RWPE1 (cell line): ENCODE data around the gene GPX2.

Experiments
- CTCF ChIA-PET: fragments of 350-600 bp; sonication (Branson Sonifier 250); formaldehyde crosslinking; extraction: SDS; loops from one replicate; lab custom pipeline; 2021; lab: Yijun Ruan, JAX
- POLR2A ChIA-PET: fragments of 400-600 bp; formaldehyde crosslinking; extraction: SDS; loops from one replicate; lab custom pipeline; 2020; ENCODE audit warnings: antibody characterized with exemption; ENCODE audit not compliant: low non-redundant PET; lab: Yijun Ruan, JAX
- DNase-seq: peaks from one replicate; pipeline ENCODE4 v3.0.0; 2012; ENCODE audit warnings: low spot score
- H3K27ac ChIP-seq: fragments of 450-650 bp; 2 replicates; pipeline ENCODE4 v1.5.1; 2017
- CTCF ChIP-seq: fragments of 450-650 bp; conservative IDR thresholded peaks from 2 replicates; pipeline ENCODE4 v1.5.1; 2017; ENCODE audit warnings: low read depth, mild to moderate bottlenecking

The GPX2 gene

DNA sequence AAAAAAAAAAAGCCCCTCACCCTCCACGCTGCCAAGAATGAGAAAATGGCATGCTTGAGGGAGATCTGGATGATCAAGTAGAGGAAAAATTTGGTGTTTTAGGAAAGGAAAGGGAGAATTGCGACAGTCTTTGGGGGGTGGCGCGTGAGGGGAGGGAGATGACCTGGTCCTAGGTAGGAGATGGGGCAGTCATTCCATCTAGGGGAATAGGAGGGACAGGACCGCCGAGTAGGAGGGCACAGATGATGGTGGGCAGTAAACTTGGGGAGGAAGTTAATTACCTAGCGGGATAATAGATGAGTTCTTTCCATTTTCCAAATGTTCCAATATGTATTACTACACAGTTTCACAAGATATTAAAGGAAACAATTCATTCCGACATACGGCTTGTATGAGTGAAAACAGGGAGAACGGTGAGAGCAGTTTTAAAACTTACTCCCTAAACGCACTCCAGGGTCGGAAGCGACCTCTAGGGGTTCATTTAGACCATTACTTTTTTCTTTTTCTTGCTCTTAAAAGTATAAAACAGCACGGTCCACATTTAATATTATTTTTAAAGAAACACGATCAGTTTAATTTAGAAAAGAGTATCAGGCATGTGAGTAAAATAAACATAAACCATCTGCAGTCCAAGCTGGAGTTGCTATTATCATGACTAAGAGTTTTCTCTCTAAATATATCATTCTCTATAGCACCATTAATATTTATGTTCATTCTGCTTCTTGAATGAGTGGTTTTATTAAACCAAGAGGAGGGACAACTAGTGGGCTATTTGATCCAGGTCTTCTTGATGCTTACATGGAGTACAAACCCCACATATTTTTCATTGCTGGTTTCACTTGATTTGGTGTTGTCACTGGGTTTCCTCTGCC is 41.1 kb upstream of the GPX2 start:
- POLR2A ChIA-PET: no interaction called here
- peak; percentile 52 for DNase-seq
- CTCF ChIA-PET: interaction anchor here (1.2 kb wide), 1 partner anchor 36 kb away, joined by 3 read pairs; no protein-coding TSS in a partner anchor
- TF ChIP-seq CTCF: peak; percentile 77
- H3K27ac ChIP-seq: no peak overlapping the region

DNA sequence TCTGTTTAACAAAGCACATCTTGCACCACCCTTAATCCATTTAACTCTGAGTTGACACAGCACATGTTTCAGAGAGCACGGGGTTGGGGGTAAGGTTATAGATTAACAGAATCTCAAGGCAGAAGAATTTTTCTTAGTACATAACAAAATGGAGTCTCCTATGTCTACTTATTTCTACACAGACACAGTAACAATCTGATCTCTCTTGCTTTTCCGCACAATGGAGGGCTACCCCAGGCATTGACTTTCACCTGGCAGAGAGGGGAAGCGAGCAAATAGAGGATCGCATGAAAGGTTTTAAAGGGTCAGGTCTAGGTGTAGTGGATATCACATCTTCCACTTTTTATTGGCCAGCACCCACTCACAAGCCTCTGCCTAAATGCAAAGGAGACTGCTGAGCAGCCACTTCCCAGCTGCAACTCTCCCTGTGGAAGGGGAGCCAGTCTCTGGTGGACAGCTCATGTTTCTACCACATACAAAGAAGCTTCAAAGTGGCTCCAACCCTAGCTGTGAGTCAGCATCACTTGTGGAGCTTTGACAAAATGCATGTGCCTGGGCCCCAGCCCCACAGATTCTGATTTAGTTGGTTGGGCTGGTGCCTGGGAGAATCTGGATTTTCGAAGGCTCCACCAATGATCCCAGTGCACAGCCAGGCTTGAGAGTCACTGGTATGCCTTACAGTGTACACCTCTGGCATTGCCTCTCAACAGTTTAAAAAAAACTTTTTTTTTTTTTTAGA is 37.0 kb upstream of the GPX2 start:
- POLR2A ChIA-PET: no interaction called here
- DNase-seq: no peak
- no peak overlapping the region for H3K27ac ChIP-seq
- TF ChIP-seq CTCF: no peak
- CTCF ChIA-PET: no interaction called here

DNA sequence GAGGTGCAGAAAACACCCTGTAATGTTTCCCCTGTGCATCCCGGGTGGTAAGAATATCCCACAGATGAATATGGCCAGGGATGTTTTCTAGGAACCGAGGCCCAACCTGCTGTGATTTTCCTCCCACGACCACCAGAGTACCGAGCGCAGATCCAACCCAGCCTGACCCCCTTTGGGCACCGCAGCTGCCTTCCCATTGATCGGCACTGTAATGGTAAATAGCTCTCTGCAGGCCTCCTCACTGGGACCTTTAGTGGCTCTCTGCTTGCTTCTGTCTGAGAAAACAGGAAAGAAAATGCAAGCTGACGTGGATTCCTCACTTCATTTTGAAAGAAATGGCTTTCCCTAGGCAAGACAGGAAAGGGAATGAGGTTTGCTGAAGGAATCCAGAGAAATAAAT is 32.0 kb upstream of the GPX2 start:
- TF ChIP-seq CTCF: no peak
- no peak overlapping the region for H3K27ac ChIP-seq
- CTCF ChIA-PET: no interaction called here
- DNase-seq: no peak
- POLR2A ChIA-PET: no interaction called here

GRCh38 chr14:64973826-64974225 is 31.3 kb upstream of the GPX2 start:
- TF ChIP-seq CTCF: no peak
- no peak overlapping the region for H3K27ac ChIP-seq
- CTCF ChIA-PET: no interaction called here
- POLR2A ChIA-PET: interaction anchor here (0.6 kb wide), 1 partner anchor 293 kb away, joined by 6 read pairs; no protein-coding TSS in a partner anchor
- no peak for DNase-seq

DNA sequence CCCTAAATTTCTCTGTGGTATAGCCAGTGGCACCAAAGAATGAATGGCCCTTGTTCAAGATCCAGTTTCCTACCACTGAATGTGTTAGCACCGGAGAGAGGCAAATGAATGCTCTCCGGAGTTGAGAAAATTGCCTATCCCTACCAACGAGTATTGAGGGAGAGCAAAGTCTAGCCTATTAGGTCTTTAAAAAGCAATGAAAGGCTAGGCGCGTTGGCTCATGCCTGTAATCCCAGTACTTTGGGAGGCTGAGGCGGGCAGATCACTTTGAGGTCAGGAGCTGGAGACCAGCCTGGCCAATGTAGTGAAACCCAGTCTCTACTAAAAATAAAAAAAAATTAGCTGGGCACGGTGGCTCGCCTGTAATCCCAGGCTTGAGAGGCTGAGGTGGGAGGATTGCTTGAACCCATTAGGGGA is 30.5 kb upstream of the GPX2 start:
- CTCF ChIA-PET: no interaction called here
- no peak for TF ChIP-seq CTCF
- POLR2A ChIA-PET: no interaction called here
- no peak for DNase-seq
- no peak overlapping the region for H3K27ac ChIP-seq

- no peak within 1 kb of the TSS for H3K27ac ChIP-seq
- peak; percentile 38 for DNase-seq
- ChIA-PET POLR2A (no interaction called here), CTCF (interaction anchor here (0.7 kb wide), 2 partner anchors 56 to 62 kb away, joined by 3 to 4 read pairs; no protein-coding TSS in a partner anchor)
- no peak for TF ChIP-seq CTCF
These were observed 29.6 kb upstream of the GPX2 start, which contains the start of gene RAB15 for GRCh38 chr14:64971943-64972791. Gene RAB15, minus strand, starts transcription at chr14:64972336. Its CDS starts 260 bp downstream, at chr14:64972076.
